ENCODE measurements around the gene PGD.

DNA sequence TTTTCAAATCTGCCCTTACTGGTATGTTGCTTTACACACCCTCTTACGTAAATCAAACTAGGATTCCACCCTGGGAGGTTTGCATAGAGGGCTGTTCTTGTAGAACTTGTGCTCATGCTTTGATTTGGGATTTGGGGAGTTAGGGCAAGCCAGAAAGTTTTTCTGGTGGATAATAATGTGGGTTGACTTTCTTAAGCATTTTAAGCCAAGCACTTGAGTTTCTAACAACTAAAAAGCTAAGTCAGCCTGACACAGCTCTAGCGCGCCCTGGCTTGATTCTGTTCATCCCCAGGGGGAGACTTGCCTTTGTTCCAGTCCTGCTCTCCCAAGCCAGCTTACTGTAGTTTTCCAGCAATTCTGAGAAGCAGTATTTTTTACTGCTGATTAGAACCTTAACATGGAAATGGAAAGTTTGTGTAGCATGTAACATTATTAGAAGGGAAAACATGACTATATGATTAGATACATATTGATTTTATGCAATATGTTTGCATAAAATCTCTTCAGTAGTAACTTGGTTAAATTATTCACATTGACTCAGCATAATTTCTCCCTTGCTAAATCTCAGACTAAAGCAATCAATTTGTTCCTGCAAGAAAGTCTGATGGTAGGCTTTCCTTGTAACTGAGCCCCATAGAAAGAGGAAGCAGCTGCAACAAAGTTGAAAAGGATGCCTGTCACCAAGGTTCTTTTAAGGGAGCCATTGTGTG lies 11.0 kb upstream of the PGD start:
- TF ChIP-seq, protein P1, sequence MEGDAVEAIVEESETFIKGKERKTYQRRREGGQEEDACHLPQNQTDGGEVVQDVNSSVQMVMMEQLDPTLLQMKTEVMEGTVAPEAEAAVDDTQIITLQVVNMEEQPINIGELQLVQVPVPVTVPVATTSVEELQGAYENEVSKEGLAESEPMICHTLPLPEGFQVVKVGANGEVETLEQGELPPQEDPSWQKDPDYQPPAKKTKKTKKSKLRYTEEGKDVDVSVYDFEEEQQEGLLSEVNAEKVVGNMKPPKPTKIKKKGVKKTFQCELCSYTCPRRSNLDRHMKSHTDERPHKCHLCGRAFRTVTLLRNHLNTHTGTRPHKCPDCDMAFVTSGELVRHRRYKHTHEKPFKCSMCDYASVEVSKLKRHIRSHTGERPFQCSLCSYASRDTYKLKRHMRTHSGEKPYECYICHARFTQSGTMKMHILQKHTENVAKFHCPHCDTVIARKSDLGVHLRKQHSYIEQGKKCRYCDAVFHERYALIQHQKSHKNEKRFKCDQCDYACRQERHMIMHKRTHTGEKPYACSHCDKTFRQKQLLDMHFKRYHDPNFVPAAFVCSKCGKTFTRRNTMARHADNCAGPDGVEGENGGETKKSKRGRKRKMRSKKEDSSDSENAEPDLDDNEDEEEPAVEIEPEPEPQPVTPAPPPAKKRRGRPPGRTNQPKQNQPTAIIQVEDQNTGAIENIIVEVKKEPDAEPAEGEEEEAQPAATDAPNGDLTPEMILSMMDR (conservative IDR thresholded peaks at IDR 0.05) = no peak
- TF ChIP-seq ZFX (IDR thresholded peaks at IDR 0.05) = no peak

Measured in C4-2B (cell line).